NCI-H187 (cell line): ENCODE results near the gene ANKS1A.

Experiments used
- DNase-seq, 2 experiments: peaks; one replicate each; lab custom pipeline; 2025; lab: John Stamatoyannopoulos, UW

The ANKS1A gene

GRCh38 chr6:35054106-35054742 is 165.2 kb downstream of the ANKS1A start:
- no peak for DNase-seq

- DNase-seq: no peak
Observed at GRCh38 chr6:35054743-35055130, 165.7 kb downstream of the ANKS1A start.

GRCh38 chr6:35055891-35056290 is 166.8 kb downstream of the ANKS1A start:
- no peak for DNase-seq

- DNase-seq: no peak
Observed at GRCh38 chr6:35056952-35057351, 167.9 kb downstream of the ANKS1A start.

GRCh38 chr6:35057449-35058357 is 168.6 kb downstream of the ANKS1A start:
- DNase-seq: no peak

GRCh38 chr6:35058358-35058675 is 169.3 kb downstream of the ANKS1A start:
- no peak for DNase-seq

GRCh38 chr6:35058865-35059522 is 169.9 kb downstream of the ANKS1A start:
- no peak for DNase-seq

GRCh38 chr6:35059596-35060345 is 170.7 kb downstream of the ANKS1A start:
- DNase-seq: no peak

GRCh38 chr6:35061102-35061615 is 172.1 kb downstream of the ANKS1A start:
- no peak for DNase-seq

GRCh38 chr6:35061651-35062410 is 172.8 kb downstream of the ANKS1A start:
- DNase-seq: no peak

GRCh38 chr6:35062676-35063574 is 173.9 kb downstream of the ANKS1A start:
- DNase-seq: no peak

- DNase-seq: no peak
Observed at GRCh38 chr6:35063701-35064280, 174.7 kb downstream of the ANKS1A start.

GRCh38 chr6:35064290-35064689 is 175.2 kb downstream of the ANKS1A start:
- no peak for DNase-seq

- DNase-seq: no peak
Observed at GRCh38 chr6:35064757-35065440, 175.8 kb downstream of the ANKS1A start.

- no peak for DNase-seq
Observed at GRCh38 chr6:35065441-35065800, 176.4 kb downstream of the ANKS1A start.

GRCh38 chr6:35065870-35066269 is 176.8 kb downstream of the ANKS1A start:
- DNase-seq: no peak

- DNase-seq: no peak
Observed at GRCh38 chr6:35067234-35067633, 178.2 kb downstream of the ANKS1A start.

- no peak for DNase-seq
Observed at GRCh38 chr6:35068206-35068605, 179.2 kb downstream of the ANKS1A start.

GRCh38 chr6:35068644-35069043 is 179.6 kb downstream of the ANKS1A start:
- no peak for DNase-seq
